Activated CD4-positive, CD25-positive, alpha-beta regulatory T cell treated with anti-CD3 and anti-CD28 coated beads, Interleukin-2, amount 50 U/mL, for 72 hours (primary cell): ENCODE measurements around the gene TINAG.

Experiments
- DNase-seq: peaks from one replicate; pipeline ENCODE4 v3.0.0; 2021

The TINAG gene

GRCh38 chr6:54431466-54431865 lies 123.2 kb downstream of the TINAG start:
- DNase-seq: no peak
